Transverse colon (tissue), 4 donors: ENCODE results near the gene IER5. TPM values are rescaled to one million over a fixed set of nuclear protein-coding genes. Genes with fewer than 3 reads are reported as not detected.

ENCODE experiments used
- DNase-seq: peaks from one replicate; pipeline ENCODE4 v3.0.0-alpha.2; 2019
- H3K27ac ChIP-seq, 4 donors: fragments of 200-600 bp; sonication (generic); 2 replicates each; pipeline ENCODE4 v1.5.1; 2016 to 2018; ENCODE audit warnings: inconsistent platforms in 4 of 4
- H3K27me3 ChIP-seq: fragments of 200-600 bp; sonication (generic); 2 replicates; pipeline ENCODE4 v1.5.1; 2017; ENCODE audit warnings: inconsistent platforms
- H3K36me3 ChIP-seq, 4 donors: fragments of 200-600 bp; sonication (generic); 2 replicates each; pipeline ENCODE4 v1.5.1; 2017 to 2019; ENCODE audit warnings: inconsistent platforms in 4 of 4
- H3K4me1 ChIP-seq, 4 donors: fragments of 200-600 bp; sonication (generic); 2 replicates each; pipeline ENCODE4 v1.5.1; 2017 to 2020; ENCODE audit warnings: inconsistent platforms in 4 of 4
- H3K4me3 ChIP-seq, 4 donors: fragments of 200-600 bp; sonication (generic); 1 replicate in 1 of 4; 2 replicates in 3 of 4; pipeline versions ENCODE4 v1.5.1 to v1.6.1; 2017 to 2019; ENCODE audit warnings: inconsistent platforms in 4 of 4
- H3K9me3 ChIP-seq, 2 donors: fragments of 200-600 bp; sonication (generic); 2 replicates each; pipeline ENCODE4 v1.5.1; 2017 to 2019; ENCODE audit warnings: inconsistent platforms in 2 of 2
- EP300 ChIP-seq: sonication (generic); formaldehyde crosslinking; IDR thresholded peaks from one replicate; pipeline ENCODE4 v1.6.1; 2017; ENCODE audit warnings: antibody characterized with exemption, low read depth
- POLR2A ChIP-seq: fragments of 450-650 bp; IDR thresholded peaks from one replicate; pipeline ENCODE4 v1.6.1; 2016; ENCODE audit warnings: antibody characterized with exemption, mild to moderate bottlenecking, moderate library complexity
- POLR2AphosphoS5 ChIP-seq, 3 donors: sonication (generic); formaldehyde crosslinking; IDR thresholded peaks; one replicate each; pipeline ENCODE4 v1.6.1; 2016; ENCODE audit warnings: antibody characterized with exemption in 3 of 3
- WGBS, 2 donors: methylation state at CpG; one replicate each; pipeline ENCODE4 v1.1.5; 2018; ENCODE audit warnings: low coverage in 1 of 2; 5-methylcytosine and 5-hydroxymethylcytosine counted together
- in situ Hi-C, 4 donors: fragments of 200-750 bp; cut with MboI; loops; one replicate each; pipeline versions ENCODE4 v1.15.0 to v1.15.1; 2017; ENCODE audit warnings: low sequenced_read_pairs in 3 of 4, low pct_ligation_motif_present in 1 of 4, low pct_unique_long_range_greater_than_20kb in 1 of 4
- intact Hi-C: fragments of 100-400 bp; cut with DNase I; formaldehyde crosslinking; loops from one replicate; pipeline ENCODE4 v1.15.1; 2023; ENCODE audit warnings: low total_unique reads
- total RNA-seq, 4 donors: library from RNA; depleted of rRNA; stranded (reverse); fragments of >200 nt; gene quantifications; one replicate each; pipeline ENCODE4 v1.1.0, GENCODE V29; 2016
- TF ChIP-seq, protein P1 (sequence below), 5 experiments: fragments of 200-600 bp in 3 of 5; fragments of 450-650 bp in 2 of 5; sonication (generic) in 3 of 5; IDR thresholded peaks; 1 replicate in 2 of 5; 2 replicates in 3 of 5; pipeline ENCODE4 v1.5.1; 2016 to 2017; ENCODE audit warnings: antibody characterized with exemption in 5 of 5, inconsistent platforms in 3 of 5, mild to moderate bottlenecking in 2 of 5, moderate library complexity in 1 of 5

IER5 gene
- total RNA-seq, 4 donors from 2014 or later: 12.1 to 40.3 (median 16.5) TPM

GRCh38 chr1:181079382-181079781 is 9.1 kb upstream of the IER5 start:
- in situ Hi-C loops (no loop called here), intact Hi-C loops (no loop called here)
- Histone ChIP-seq H3K4me1 (no peaks in the 10 kb centered on the region), H3K36me3 (no peaks in the 10 kb centered on the region), H3K27ac (no peak overlapping the region), H3K9me3 (no peaks in the 10 kb centered on the region), H3K27me3 (peaks cover 7% of the 10 kb centered on the region), H3K4me3 (no peak overlapping the region)
- no peak for TF ChIP-seq EP300
- no peak for TF ChIP-seq POLR2AphosphoS5 (IDR thresholded peaks at IDR 0.05)
- TF ChIP-seq, protein P1, sequence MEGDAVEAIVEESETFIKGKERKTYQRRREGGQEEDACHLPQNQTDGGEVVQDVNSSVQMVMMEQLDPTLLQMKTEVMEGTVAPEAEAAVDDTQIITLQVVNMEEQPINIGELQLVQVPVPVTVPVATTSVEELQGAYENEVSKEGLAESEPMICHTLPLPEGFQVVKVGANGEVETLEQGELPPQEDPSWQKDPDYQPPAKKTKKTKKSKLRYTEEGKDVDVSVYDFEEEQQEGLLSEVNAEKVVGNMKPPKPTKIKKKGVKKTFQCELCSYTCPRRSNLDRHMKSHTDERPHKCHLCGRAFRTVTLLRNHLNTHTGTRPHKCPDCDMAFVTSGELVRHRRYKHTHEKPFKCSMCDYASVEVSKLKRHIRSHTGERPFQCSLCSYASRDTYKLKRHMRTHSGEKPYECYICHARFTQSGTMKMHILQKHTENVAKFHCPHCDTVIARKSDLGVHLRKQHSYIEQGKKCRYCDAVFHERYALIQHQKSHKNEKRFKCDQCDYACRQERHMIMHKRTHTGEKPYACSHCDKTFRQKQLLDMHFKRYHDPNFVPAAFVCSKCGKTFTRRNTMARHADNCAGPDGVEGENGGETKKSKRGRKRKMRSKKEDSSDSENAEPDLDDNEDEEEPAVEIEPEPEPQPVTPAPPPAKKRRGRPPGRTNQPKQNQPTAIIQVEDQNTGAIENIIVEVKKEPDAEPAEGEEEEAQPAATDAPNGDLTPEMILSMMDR (IDR thresholded peaks at IDR 0.05): no peak
- TF ChIP-seq POLR2A: no peak
- 51 to 70% methylated on average over 2 of the region's 2 CpGs for WGBS, 2 donors
- no peak for DNase-seq

GRCh38 chr1:181079920-181080319 is 8.6 kb upstream of the IER5 start:
- Histone ChIP-seq H3K9me3 (no peaks in the 10 kb centered on the region), H3K4me1 (no peaks in the 10 kb centered on the region), H3K36me3 (no peaks in the 10 kb centered on the region), H3K4me3 (no peak overlapping the region), H3K27ac (no peak overlapping the region), H3K27me3 (peaks cover 7% of the 10 kb centered on the region)
- no peak for DNase-seq
- WGBS, 2 donors: 49 to 82% methylated on average over 4 of the region's 4 CpGs
- TF ChIP-seq POLR2A (no peak), EP300 (no peak), POLR2AphosphoS5 (IDR thresholded peaks at IDR 0.05) (no peak)
- TF ChIP-seq, protein P1 (IDR thresholded peaks at IDR 0.05): no peak
- in situ Hi-C loops: loop anchor here in 3 of 4 donors (5.0 to 10.0 kb wide), 2 partner anchors 62 to 65 kb away; no protein-coding TSS in a partner anchor
- intact Hi-C loops: no loop called here

GRCh38 chr1:181080556-181080955 is 7.9 kb upstream of the IER5 start:
- 87 to 95% methylated on average over 4 of the region's 4 CpGs for WGBS, 2 donors
- intact Hi-C loops: no loop called here

GRCh38 chr1:181081395-181081794 is 7.1 kb upstream of the IER5 start:
- Histone ChIP-seq H3K4me1 (no peaks in the 10 kb centered on the region), H3K27me3 (peaks cover 1% of the 10 kb centered on the region), H3K4me3 (no peak overlapping the region), H3K27ac (no peak overlapping the region), H3K36me3 (no peaks in the 10 kb centered on the region), H3K9me3 (no peaks in the 10 kb centered on the region)
- in situ Hi-C loops (loop anchor here in 3 of 4 donors (5.0 to 10.0 kb wide), 2 partner anchors 61 to 63 kb away; no protein-coding TSS in a partner anchor), intact Hi-C loops (no loop called here)
- TF ChIP-seq, protein P1 (IDR thresholded peaks at IDR 0.05): no peak
- no peak for TF ChIP-seq POLR2AphosphoS5 (IDR thresholded peaks at IDR 0.05)
- TF ChIP-seq EP300: no peak
- TF ChIP-seq POLR2A: no peak
- no peak for DNase-seq
- 58 to 68% methylated on average over 2 to 3 of the region's 3 CpGs for WGBS, 2 donors

More at GRCh38 chr1:181080556-181080955, 7.9 kb upstream of the IER5 start:
- DNase-seq: no peak
- TF ChIP-seq, protein P1 (IDR thresholded peaks at IDR 0.05): no peak
- TF ChIP-seq EP300: no peak
- TF ChIP-seq POLR2AphosphoS5 (IDR thresholded peaks at IDR 0.05): no peak
- no peak for TF ChIP-seq POLR2A
- Histone ChIP-seq H3K9me3 (no peaks in the 10 kb centered on the region), H3K4me1 (no peaks in the 10 kb centered on the region), H3K27me3 (peaks cover 3% of the 10 kb centered on the region), H3K27ac (no peak overlapping the region), H3K36me3 (no peaks in the 10 kb centered on the region), H3K4me3 (no peak overlapping the region)
- in situ Hi-C loops: loop anchor here in 3 of 4 donors (5.0 to 10.0 kb wide), 2 partner anchors 62 to 64 kb away; no protein-coding TSS in a partner anchor
